ENCODE results near the gene ALKBH6.
"Not testable (repeated sequence)": the region's sequence is repeated elsewhere in the genome, so short reads cannot be mapped to it uniquely, and the experiment has no call there.

ALKBH6 gene

DNA sequence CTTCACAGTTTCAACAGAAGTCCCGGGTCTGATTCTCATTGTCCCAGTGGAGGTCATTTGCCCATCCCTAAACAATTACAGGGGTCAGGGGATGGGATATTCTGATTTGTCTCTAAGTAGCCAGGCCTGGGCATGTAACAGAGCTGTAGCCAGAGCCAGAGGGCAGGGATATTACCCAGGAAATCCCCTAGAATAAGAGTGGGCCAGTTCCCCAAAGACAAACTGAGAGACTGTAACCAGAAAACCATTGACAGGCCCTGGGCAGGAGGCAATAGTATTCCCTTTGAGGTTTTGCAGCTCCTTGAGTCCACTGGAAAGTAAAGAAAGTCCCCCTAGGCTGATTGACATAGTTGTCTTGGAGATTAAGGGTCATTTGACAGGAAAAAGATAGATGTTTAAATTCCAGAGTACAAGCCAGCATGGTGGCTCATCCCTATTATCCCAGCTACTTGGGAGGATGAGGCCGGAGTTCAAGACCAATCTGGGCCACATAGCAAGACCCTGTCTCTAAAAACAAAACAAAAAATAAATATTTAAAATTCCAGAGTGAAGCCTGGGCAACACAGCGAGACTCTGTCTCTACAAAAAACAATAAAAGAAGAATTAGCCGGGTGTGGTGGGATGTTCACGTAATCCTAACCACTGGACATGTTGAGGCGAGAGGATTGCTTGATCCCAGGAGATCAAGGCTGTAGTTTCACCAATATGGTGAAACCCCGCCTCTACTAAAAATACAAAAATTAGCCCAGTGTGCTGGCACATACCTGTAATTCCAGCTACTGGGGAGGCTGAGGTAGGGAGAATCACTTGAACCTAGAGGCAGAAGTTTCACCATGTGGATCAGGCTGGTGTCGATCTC, 20.9 kb downstream of the ALKBH6 start:
- DNase-seq = no peak

DNA sequence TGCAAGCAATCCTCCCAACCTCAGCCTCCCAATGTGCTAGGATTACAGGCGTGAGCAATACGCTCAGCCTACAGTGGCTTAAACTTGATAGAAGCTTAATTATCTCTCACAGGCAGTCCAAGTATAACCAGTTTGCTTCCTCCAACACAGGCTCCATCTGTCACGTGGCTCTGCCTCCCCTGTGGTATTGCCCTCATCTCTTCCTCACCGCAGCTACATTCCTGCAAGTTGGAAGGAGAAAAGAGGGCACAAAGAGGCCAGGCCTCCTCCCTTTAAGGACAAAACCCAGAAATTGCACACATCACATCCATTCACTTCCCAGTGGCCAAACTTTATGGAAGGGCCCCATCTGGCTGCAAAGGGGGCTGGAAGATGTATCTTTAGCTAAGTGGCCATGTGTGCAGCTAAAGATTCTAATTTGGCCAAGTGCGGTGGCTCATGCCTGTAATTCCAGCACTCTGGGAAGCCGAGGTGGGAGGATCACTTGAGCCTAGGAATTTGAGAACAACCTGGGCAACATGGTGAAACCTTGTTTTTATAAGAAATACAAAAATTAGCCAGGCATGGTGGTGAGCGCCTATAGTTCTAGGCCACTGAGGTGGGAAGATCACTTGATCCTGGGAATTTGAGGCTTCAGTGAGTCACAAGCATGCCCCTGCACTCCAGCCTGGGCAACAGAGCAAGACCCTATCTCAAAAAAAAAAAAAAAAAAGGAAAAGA, 22.1 kb downstream of the ALKBH6 start:
- DNase-seq = no peak

DNA sequence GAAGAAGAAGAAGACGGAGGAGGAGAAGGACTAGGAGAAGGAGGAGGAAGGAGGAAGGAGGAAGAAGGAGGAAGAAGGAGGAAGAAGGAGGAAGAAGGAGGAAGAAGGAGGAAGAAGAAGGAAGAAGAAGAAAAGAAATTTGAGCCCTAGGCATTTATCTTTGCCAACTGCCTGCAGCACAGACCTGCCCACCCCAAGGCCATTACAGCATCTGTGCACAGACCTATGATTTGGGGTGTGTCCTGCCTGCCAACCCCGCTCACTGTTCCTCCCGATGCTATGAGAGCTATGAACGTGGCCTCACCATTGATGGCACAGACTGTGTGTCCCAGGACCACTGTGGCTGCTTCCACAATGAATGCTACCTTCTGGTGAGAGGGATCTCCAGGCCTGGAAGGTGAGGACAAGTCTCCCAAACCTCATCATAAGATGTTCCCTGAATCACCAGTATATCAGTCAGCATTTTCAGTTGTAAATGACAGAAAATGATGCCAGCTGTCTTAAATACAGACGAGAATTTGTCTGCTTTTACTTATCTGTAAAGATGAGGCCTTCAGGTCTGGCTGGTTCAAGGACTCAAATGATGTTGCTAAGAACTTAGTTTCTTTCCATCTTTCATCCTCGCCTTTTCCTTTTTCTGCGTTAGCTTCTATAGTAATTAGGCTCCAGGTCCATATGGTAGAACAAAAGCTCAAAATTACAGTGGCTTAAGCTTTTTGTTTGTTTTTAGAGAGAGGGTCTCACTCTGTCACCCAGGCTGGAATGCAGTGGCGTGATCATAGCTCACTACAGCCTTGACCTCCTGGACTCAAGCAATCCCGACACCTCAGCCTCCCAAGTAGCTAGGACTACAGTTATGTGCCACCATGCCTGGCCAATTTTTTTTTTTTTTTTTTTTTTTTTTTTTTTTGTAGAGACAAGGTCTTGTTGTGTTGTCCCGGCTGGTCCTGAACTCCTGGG, 23.0 kb downstream of the ALKBH6 start:
- no peak for DNase-seq

DNA sequence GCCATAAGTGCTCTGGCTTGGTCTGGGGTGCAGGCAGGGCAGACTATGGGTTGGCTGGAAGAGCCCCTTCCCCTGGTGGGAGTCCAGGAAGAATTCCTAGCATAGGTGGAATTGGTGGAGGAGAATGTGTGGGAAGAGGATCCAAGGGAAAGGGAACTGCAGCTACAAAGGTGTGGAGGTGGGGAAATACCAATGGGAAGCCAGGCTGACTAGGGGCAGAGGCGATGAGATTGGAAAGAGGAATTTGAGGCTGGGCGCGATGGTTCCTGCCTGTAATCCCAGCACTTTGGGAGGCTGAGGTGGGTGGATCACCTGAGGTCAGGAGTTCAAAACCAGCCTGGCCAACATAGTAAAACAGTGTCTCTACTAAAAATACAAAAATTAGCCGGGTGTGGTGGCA, 23.9 kb downstream of the ALKBH6 start:
- DNase-seq = no peak

DNA sequence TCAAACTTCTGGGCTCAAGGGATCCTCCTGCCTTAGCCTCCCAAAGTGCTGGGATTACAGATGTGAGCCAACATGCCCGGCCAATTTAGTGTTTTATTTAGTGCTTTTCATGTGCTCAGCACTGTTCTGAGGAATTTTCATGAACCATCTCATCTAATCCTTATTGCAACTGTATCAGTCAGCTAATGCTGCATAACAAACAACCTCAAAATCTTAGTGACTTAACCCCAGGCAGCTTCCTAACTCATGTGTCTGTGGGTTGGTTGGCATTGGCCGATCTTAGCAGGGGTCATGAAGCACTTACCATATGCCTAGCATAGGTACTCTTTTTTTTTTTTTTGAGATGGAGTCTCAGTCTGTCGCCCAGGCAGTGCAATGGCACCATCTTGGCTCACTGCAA, 25.2 kb downstream of the ALKBH6 start:
- no peak for DNase-seq

DNA sequence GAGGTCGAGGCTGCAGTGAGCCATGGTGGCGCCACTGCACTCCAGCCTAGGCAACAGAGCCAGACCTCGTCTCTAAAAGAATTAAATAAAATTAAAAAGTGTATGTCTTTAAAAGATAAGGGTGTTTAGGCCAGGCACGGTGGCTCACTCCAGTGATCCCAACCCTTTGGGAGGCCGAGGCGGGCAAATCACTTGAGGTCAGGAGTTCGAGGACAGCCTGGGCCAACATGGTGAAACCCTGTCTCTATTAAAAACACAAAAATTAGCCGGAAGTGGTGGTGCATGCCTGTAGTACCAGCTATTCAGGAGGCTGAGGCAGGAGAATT, 26.5 kb downstream of the ALKBH6 start:
- DNase-seq = no peak

DNA sequence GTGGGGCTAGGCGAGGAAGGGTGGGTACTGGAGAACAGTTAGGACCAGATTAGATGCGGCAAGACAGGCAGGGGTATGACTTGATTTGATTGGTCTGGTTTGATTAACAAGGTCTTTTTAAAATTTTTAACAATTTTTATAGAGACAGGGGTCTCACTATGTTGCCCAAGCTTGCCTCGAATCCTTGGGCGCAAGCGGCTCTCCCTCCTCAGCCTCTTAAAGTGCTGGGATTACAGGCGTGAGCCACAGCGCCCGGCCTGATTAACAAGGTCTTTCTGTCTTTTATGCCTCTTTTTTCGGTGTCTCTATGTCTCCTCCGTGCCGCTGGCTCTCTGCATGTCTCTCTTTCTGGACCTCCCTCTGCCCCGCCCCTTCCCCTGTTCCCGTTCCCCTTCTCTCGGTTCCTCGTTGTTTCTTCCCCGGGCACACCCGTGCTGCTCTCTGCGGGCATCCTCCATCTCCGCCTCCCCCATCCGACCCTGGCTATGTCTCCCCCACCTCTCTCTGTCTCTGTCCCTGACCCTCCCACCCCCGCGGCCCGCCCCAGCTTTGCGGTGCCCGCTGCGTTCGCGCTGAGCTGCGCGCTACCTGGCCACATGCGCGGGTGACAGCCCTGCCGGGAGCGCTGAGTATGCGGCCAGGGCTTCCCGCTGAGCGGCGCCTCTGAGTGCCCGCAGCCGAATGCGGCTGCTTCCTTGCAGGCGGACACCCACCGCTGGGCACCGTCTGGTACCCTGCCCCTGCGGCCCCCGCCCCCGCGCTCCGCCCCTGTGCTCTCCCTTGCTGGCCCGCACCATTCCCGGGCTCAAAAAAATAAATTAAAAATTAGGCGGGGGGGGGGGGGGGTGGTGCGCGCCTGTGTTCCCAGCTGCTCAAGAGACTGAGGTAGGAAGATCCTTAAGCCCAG, 27.1 kb downstream of the ALKBH6 start:
- peak; percentile 68 for DNase-seq

DNA sequence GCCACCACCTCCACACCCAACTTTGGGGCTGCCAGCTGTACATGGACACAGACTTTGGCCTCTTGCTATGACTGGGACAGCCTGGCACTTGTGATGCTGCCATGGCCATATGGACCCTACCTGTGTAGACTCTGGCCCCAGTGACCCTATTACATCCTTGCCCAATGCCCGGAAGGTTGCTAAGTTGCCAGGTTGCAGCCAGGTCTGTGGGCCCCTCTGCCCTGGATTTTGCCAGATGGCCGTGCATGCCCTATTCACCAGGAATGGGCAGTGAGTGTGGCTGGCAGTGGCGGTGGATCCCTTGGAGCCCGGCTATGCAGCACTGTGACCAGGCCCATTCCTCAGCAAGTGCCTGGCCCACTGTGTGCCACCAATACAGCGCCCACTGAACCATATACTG, 27.9 kb downstream of the ALKBH6 start:
- no peak for DNase-seq

DNA sequence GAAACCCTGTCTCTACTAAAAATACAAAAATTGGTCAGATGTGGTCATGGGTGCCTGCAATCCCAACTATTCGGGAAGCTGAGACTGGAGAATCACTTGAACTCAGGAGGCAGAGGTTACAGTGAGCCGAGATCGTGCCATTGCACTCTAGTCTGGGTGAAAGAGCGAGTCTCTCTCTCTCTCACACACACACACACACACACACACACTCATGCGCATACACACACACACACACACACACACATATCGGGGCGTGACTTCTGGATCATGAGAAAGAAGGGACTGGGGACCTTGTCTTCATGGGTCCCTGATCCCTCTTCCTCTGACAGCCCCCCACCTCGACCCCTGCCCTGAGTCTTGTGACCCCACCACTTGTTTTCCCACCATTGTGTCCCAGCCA, 30.8 kb downstream of the ALKBH6 start:
- DNase-seq = no peak

DNA sequence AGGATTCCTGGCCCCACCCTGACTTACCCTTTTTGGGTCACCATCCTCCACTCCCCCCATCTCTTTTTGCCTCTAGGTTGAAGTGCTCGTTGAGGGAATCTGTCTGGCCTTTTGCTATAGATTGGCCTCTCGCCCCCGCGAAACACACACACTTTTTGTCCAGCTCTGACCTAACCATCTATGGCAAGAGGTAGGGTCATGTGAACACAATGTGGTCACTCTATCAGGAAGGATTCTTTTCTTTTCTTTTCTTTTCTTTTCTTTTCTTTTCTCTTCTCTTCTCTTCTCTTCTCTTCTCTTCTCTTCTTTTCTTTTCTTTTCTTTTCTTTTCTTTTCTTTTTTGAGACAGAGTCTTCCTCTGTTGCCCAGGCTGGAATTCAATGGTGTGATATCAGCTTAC, 33.0 kb downstream of the ALKBH6 start:
- DNase-seq = not testable (repeated sequence)

DNA sequence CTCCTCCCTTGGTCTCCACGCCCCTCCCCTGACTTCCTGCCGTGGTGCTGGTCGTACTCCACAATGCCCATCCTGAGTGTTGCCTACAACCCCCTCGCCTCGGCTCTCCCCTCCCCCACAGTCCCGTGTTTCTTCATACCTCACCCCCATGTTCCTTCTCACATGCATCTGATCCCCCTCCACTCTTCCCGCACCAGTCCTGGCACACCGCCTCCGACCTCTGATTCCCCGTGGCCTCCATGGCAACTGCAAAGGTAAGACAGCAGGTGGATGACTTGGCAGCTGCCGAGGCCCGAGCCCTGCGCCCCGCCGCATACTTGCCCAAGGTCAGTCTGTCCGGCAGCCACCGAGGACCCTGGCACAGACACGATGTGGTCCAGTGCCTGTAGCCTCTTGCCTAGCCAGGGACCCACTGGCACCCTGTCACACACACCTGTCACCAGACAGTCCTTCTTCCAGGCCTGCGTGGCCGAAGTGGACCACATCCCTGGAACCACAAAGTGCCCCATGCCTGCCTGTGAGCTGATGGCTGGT, 35.1 kb downstream of the ALKBH6 start:
- no peak for DNase-seq

DNA sequence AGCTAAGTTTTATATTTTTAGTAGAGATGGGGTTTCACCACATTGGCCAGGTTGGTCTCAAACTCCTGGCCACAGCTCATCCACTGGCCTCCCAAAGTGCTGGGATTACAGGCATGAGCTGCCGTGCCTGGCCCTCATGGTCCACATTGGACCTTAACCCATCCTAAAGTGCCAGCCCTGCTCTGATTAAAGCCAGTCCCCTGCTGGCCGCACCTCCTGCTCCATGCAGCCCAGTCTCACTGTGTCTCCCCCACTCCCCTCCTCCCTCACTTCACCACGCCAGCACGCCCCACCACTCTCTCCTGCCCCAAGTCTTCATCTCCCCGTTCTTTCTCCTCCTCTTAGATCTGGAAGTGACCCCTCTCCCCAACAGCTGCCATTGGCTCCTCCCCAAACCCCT, 35.7 kb downstream of the ALKBH6 start:
- DNase-seq = no peak

DNA sequence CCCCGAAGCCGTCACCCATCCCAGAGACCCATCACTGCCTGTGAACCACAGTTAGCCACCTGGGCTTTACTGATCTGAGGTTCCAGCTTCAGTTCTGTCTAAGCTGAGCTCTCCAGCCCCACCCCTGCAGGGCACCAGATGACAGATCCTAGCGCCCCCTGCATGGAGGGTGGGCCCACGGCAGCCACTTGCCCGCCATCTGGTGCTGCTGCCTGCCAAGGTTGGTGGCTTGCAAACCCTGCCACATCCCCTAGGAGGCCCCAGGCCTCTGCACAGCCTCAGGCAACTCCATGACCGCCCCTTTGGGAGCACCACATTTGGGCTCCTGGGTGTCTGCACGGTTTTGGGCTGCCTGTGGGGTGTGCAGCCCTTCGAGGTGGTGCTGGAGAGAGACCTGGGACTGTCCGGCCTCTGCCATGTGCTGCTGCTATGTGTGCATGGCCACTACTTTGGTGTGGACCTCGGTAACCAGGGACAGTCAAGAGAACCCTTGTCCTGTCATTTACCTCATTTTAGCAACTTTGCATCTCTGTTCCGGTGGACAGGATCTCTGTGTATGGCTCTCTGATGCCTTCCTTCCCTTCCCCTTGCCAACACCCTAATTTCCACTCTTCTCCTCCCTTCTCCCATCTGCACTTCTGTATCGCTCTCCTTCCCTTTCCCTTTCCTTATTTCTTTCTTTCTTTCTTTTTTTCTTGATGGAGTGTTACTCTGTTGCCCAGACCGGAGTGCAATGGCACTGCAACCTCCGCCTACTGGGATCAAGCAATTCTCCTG, 36.4 kb downstream of the ALKBH6 start:
- no peak for DNase-seq

DNA sequence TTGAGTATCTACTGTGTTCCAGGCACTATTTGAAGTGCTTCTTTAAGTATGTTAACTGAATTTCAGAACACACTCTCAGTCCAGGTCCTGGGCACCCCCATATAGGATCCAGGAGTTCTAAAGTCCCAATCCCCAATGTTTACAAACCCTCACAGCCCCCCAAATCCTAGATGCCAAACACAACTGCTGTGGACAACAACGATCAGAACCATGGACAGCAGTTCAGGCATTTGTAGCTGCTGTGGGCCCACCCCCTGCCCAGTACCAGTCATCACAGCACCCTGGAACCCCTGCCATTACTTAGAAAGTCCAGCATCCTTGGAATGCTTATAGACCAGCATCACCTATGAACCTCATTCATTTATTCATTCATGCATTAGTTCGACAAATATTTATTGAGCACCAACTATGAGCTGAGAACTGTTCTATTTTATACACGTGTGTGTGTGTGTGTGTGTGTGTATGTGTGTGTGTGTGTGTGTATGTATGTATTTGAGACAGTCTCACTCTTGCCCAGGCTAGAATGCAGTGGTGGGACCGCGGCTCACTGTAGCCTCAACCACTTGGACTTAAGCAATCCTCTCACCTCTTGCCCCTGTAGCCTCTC, 38.3 kb downstream of the ALKBH6 start:
- no peak for DNase-seq

DNA sequence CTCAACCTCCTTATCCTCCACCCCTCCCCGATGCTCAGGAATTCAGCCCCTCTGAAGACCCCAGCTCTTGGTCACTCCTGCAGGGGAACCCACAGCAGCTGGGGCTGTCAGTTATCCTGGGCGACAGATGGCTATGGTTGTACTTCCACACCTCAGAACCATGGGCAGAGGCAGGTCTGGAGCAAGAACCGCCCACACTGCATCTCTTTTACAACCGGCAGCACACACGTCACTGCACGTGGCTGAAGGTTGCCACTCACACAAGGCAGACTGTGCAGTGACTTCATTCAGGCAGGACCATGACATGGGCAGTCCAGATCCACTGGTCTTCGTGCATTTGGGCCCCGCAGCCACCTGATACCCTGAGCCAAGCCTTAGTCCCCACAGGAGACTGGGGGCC, 40.5 kb downstream of the ALKBH6 start:
- DNase-seq = no peak

DNA sequence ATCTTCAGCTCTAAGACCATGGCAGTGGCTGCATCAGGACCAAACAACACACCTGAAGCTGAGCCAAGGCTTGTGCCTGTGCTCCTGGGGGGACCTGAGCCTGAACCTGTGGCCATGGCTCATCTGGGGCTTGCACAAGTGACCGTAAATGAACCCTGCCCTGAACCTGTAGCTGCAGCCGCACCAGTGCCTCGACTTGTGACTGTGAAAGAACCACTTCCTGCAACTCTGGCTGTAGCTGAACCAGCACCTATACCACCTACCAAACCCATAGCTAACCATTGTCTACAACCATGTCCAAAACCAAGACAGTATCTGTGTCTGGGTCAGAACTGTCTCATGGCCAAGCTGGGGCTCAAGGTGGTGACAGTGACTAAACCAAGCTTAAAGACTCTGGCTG, 47.2 kb downstream of the ALKBH6 start:
- DNase-seq = no peak

DNA sequence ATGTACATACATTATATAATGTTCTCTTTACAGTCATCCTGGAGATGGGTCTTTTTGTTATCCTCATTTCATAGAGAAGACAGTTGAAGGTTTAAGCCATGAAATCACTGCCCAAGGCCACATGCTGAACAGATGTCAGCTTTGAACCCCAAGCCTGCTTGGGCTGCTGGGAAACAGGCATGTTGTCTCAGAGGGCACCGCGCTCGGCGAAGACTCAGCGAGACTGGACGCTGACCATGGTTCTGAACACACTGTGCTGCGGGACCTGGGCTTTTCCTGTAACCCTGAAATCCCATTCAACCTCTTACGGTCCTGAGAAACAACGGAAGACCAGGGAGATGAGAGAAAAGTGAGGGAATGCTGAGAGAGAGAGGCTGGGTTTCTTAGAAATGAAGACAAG, 50.5 kb downstream of the ALKBH6 start:
- DNase-seq = peak; percentile 71

DNA sequence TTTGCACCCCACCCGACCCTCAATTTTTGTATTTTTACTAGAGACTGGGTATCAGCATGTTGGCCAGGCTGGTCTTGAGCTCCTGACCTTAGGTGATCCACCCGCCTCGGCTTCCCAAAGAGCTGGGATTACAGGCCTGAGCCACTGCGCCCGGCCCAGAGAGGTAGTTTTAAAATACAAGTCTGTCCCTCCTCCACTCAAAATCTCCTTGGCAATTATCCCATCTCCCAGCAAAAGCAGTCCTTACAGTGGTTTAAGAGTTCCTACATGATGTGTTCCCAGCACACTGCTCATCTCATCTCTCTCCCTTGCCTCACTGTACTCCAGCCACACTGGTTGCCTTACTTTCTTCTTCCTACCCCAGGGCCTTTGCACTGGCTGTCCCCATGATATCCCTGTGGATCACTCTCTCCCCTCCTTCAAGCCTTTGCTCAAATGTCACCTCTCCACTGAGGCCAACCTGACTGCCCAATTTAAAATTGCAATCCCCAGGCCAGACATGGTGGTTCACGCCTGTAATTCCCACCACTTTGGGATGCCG, 53.5 kb downstream of the ALKBH6 start:
- no peak for DNase-seq

DNA sequence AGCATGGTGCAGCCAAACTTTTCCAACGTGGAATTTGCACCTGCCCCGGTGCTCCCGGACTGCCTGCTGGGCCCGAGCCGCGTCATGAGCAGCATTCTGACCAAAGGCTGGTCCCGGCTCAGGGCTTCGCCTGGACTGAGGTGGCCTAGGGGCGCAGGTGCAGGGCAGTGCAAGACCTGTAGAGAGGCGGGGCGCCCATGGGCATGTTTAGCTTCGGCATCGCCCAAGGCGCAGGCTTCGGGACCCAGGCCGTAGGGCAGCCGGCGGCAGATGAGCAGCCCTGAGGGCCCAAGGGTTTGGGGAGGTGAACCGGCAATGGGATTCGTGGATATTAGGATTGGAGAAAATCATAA, 54.1 kb downstream of the ALKBH6 start:
- no peak for DNase-seq
